GM19023 (cell line): ENCODE results near the gene NEIL1.
"Not testable (repeated sequence)": the region's sequence is repeated elsewhere in the genome, so short reads cannot be mapped to it uniquely, and the experiment has no call there.

Experiments
- ATAC-seq: cut with Tn5 transposase; IDR thresholded peaks from one replicate; pipeline ENCODE4 v1.9.1; 2021; ENCODE audit warnings: mild to moderate bottlenecking, moderate library complexity; ENCODE audit not compliant: unreplicated experiment

NEIL1 gene

DNA sequence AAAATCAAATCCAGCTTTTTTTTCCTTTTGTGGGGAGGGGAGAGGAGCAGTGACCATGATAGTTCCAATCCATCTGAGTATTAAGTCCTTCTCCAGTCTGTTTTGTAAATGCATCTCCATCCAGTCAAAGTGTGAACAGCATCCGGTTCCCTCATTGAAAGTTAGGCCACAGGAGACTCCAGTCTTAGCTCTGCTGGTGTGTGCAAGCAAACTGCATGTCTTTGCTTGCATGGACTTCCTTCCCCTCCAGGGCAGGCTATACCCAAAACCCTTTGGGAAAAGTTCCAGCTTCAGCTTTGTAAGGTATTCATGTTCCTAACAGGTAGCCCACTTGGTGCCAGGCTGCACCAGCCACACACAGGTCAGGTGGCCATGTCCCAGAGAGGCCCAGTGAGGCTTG lies 24.6 kb downstream of the NEIL1 start:
- no peak for ATAC-seq

DNA sequence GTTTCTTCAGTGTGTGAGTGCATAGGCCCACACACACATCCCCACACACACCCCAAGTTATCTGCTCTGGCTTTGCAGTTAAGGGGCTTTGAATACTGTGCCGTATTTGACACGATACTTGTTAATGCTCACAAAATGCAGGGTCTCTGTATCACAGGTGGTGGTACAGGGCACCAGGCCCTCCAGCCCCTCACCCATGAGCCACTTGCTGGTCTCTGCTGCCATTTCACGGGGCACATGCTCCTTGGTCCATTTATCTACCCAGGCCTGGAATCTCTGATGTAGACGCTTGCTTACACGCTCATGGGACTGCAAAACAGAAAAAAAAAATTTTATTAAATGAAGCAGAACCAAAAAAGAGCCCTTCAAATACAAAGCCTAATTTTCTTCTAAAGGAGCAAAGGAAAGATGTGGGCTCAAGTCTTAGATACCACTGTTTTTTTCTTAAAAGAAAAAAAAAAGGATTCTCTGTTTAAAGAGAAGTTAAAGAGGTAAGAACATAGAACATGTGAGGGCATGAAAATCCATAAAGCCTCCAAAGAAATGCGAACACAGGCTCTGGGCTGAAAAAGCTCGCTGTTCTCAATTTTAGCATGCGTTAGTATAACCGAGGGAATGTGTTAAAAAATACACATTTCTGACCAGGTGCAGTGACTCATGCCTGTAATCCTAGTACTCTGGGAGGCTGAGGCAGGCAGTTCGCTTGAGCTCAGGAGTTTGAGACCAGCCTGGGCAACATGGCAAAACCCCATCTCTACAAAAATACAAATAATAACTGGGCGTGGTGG lies 25.3 kb downstream of the NEIL1 start:
- no peak for ATAC-seq

DNA sequence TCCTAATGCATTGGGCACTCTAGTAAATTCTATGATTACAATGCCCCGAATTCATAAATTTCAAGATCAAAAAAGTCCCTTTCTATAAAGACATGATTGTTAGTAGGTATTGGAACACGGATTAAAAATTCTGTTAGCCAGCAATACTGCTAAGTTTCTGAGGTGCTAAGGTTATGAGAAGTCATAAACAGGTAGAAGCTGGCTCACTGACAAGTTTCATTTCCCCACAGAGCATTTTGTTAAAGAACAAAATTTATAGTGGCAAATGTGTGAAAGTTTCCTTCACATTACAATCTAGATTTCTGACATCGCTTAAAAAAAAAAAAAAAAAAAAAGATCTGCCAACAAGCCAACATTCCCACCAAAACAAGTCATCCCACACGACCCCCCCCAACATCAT lies 33.9 kb downstream of the NEIL1 start:
- no peak for ATAC-seq

- not testable (repeated sequence) for ATAC-seq
These were observed 37.1 kb downstream of the NEIL1 start for GRCh38 chr15:75383986-75384385.

DNA sequence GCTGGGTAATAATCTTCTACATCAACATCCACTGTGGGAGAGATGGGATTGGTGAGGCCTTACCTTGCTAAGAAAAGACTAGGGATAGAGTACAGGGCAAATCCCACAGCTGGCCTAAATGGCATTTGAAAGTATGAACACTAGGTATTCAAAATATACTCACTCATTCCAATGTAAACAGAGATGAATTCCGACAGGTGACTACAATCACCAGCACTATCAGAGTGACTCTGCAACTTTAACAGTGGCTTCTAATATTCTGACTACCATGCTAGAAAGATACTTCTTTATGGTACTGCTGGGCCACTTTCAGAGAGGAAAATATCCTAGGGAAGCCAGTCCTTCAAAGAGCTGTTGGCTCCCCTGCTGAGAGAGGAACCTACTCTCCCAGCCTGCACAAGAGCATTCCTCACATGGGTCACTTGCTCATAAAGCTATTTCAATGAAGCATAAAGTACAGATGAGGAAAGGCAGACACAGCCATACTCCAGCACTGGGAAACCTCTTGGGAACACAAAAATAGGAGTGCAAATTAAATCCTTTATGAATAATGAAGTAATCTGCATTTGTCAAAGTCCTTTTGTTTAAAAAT lies 43.0 kb downstream of the NEIL1 start:
- no peak for ATAC-seq

- no peak for ATAC-seq
These were observed 50.7 kb downstream of the NEIL1 start for GRCh38 chr15:75397494-75397893.

GRCh38 chr15:75403892-75404291 lies 57.1 kb downstream of the NEIL1 start:
- no peak for ATAC-seq
